ENCODE measurements around the gene HIGD2A.
"Not testable (repeated sequence)": the region's sequence is repeated elsewhere in the genome, so short reads cannot be mapped to it uniquely, and the experiment has no call there.

The HIGD2A gene

DNA sequence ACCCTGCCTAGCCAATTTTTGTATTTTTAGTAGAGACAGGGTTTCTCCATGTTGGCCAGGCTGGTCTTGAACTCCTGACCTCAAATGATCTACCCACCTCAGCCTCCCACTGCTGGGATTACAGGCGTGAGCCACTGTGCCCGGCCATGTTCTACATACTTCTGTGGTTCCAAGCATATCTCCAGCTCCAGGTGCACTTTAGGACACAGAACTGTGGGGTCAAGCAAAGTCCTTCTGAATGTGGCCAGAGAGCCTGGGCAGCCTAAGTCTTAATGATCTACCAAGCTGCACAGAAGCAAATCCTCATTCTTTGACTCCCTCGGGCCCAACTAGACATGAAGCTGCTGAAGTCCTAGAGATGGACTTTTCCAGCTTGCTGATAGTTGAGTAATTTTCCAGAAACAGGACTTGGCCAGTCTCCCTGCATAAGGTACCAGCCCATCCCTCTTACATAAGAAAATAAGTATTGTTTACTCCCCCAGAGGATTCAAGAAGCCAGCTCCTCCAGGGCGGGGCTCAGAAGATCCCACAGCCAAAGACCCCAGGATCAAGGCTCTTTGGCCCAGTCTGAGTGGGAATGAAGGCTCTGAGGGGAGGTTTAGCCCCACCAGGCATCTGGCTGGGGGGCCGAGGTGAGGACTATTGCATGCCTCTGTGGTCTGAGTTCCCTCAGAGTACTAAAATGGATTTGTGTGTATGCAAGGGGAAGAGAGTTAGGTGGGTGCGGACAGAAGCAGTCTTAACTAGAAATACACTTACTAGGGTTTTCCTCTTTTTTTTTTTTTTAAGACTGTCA, 19.1 kb downstream of the HIGD2A start:
- H3K27ac ChIP-seq: no peak overlapping the region
- TF ChIP-seq, protein P1, sequence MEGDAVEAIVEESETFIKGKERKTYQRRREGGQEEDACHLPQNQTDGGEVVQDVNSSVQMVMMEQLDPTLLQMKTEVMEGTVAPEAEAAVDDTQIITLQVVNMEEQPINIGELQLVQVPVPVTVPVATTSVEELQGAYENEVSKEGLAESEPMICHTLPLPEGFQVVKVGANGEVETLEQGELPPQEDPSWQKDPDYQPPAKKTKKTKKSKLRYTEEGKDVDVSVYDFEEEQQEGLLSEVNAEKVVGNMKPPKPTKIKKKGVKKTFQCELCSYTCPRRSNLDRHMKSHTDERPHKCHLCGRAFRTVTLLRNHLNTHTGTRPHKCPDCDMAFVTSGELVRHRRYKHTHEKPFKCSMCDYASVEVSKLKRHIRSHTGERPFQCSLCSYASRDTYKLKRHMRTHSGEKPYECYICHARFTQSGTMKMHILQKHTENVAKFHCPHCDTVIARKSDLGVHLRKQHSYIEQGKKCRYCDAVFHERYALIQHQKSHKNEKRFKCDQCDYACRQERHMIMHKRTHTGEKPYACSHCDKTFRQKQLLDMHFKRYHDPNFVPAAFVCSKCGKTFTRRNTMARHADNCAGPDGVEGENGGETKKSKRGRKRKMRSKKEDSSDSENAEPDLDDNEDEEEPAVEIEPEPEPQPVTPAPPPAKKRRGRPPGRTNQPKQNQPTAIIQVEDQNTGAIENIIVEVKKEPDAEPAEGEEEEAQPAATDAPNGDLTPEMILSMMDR (conservative IDR thresholded peaks at IDR 0.05): no peak
- no peak for TF ChIP-seq ZFX (IDR thresholded peaks at IDR 0.05)

DNA sequence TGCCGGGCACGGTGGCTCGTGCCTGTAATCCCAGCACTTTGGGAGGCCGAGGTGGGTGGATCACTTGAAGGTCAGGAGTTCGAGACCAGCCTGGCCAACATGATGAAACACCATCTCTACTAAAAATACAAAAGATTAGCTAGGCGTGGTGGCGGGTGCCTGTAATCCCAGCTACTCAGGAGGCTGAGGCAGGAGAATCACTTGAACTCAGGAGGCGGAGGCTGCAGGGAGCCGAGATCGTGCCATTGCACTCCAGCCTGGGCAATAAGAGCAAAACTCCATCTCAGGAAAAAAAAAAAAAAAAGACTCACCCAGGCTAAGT, 19.7 kb downstream of the HIGD2A start:
- not testable (repeated sequence) for H3K27ac ChIP-seq

DNA sequence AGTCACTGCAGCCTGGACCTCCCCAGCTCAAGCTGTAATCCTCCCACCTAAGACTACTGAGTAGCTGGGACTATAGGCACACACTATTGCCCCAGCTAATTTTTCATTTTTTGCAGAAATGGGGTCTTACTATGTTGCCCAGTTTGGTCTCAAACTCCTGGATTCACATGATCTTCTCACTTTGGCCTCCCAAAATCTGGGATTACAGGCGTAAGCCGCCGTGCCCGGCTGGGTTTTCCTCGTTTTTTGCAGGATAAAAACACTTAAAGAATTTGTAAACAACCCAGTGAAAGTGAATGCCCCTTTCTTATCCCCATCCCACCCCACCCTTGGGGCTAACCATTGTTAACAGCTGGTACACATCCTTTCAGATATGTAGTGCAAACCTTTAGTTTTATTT, 20.0 kb downstream of the HIGD2A start:
- TF ChIP-seq, protein P1 (conservative IDR thresholded peaks at IDR 0.05): no peak
- TF ChIP-seq ZFX (IDR thresholded peaks at IDR 0.05): no peak

DNA sequence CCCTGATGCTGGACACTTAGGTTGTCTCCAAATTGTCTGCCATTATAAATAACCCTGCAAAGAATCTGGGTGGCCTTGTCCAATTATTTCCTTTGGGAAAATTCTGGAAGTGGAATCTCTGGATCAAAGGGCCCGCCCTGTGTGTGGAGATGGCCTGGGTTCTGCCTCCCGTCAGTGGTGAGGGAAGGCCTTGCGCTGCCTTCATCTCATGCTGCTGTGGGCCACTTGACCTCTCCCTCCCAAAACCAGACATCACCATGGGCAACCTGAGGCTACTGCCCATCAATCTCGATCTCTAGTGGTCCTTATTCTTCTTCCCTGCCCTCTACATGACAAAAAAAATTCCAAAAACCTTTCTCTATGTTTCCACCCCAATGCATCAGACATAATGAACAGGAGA, 21.2 kb downstream of the HIGD2A start:
- H3K27ac ChIP-seq: no peak overlapping the region
- TF ChIP-seq, protein P1 (conservative IDR thresholded peaks at IDR 0.05): no peak
- no peak for TF ChIP-seq ZFX (IDR thresholded peaks at IDR 0.05)

More for the DNA sequence above, 20.0 kb downstream of the HIGD2A start:
- H3K27ac ChIP-seq: no peak overlapping the region

DNA sequence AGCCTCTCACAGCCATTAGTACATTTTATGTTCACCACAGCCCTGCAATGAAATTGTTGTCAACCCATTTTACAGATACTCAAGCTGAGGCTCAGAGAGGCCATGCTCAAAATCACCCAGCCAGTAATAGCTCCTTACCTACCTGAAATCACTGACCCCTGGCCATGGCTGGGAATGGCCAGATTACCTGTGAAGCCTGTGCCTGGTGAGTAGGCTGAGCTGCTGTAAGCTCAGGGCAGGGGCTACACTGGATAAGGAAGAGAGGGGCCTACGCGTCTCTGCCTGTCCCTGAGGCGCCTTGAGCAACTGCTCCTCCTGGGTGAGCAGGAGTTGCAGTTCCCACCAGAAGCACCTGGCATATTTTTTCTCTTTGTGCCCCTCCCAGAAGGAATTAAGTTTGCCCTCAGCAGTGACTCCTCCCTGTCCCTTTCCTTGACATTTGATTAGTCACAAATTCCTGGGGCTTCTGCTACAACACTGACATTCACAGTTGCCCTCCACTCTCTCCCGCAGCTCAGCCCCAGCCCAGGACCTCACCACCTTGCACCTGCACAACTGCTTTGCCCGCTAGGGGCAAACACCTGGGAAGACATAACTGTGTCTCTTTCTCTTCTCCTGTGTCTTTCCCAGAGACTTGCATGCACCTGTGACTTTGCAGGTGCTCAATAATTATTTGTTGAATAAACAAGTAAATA, 22.1 kb downstream of the HIGD2A start:
- H3K27ac ChIP-seq: no peak overlapping the region
- TF ChIP-seq, protein P1 (conservative IDR thresholded peaks at IDR 0.05): no peak
- no peak for TF ChIP-seq ZFX (IDR thresholded peaks at IDR 0.05)

DNA sequence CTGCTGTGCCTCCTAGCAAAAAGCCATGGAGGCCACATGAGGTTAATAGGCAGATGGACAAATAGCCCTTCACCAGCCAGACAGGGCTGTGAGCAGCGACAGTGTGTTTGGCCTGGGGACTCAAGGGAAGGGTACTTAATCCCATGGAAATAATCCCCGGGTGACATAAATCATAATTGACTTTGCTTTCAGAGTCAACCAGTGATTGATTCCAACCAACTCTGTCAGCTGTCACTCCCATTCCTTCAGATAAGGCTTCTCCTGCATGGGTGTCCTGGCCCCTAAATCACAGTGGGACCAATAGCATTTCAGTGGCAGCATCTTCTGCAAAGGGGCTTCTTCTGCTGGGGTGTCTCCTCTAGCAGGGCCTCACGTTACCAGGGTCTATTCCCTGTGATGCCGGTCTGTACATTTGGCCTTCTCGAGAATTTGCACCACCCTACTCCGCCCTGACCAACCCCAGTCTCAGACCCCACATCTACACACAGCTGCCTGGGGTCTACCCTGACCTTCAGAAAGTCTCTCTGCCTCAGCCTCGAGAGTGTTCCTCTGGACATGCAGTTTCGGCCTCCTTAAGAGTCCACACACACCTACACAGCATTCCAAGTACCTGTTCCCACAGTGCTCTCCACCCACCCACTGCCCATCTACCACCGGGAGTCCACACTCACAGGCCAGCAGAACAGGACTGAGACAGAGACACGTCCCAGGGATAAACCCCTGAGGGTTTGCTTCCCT, 24.1 kb downstream of the HIGD2A start:
- TF ChIP-seq, protein P1 (conservative IDR thresholded peaks at IDR 0.05): no peak
- TF ChIP-seq ZFX (IDR thresholded peaks at IDR 0.05): no peak

DNA sequence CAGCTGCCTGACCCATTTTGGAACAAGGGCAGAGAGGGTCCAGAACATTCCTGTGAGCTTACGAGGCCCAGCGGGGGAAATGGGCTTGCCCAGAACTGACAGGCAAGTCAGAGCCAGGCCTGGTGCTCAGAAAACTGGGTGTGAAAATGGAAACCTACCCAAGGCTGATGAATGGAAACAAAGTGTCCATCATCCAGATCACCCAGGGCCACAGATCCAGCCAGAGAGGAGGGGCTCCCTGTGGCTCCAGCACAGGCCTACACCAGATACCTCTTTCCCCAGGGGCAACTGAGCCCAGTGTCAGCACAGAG, 24.7 kb downstream of the HIGD2A start:
- no peak overlapping the region for H3K27ac ChIP-seq
- TF ChIP-seq ZFX (IDR thresholded peaks at IDR 0.05): no peak
- TF ChIP-seq, protein P1 (conservative IDR thresholded peaks at IDR 0.05): no peak

More for the DNA sequence above, 24.1 kb downstream of the HIGD2A start:
- H3K27ac ChIP-seq: no peak overlapping the region
